GM12878 (cell line): ENCODE data around the gene ULK1. TPM values are rescaled to one million over a fixed set of nuclear protein-coding genes. Genes with fewer than 3 reads are reported as not detected.

Experiments
- ATAC-seq: fragments of 200-7000 bp; cut with Tn5 transposase; 3 replicates; pipeline ENCODE4 v1.9.1; 2020; ENCODE audit warnings: mild to moderate bottlenecking, moderate library complexity
- BruUV-seq: library from RNA; stranded (reverse); fragments of 400-500 nt; replicated peaks from 2 replicates; lab custom pipeline; 2021; lab: Mats Ljungman, UMichigan
- CTCF ChIA-PET: fragments of 300-600 bp; sonication (Branson Sonifier 250); formaldehyde crosslinking; extraction: SDS; loops from one replicate; lab custom pipeline; 2021; ENCODE audit warnings: inconsistent platforms; lab: Yijun Ruan, JAX
- POLR2A ChIA-PET: fragments of 350-600 bp; formaldehyde crosslinking; extraction: SDS; loops from one replicate; lab custom pipeline; 2021; ENCODE audit warnings: inconsistent platforms; lab: Charles Lee
- RAD21 ChIA-PET: fragments of 300-600 bp; sonication (Branson Sonifier 250); formaldehyde crosslinking; loops from one replicate; lab custom pipeline; 2023; ENCODE audit warnings: antibody characterized with exemption; ENCODE audit not compliant: unreplicated experiment; lab: Charles Lee
- SMC1A ChIA-PET: fragments of 300-600 bp; sonication (Branson Sonifier 250); formaldehyde crosslinking; loops from one replicate; lab custom pipeline; 2023; ENCODE audit not compliant: unreplicated experiment, uncharacterized antibody; lab: Charles Lee
- DNase-seq: peaks from one replicate; pipeline ENCODE4 v3.0.0-alpha.2; 2011; ENCODE audit warnings: low read depth, low spot score
- FAIRE-seq: peaks from 3 replicates; lab custom pipeline; 2011; peaks lifted over from hg19 to GRCh38; lab: Jason Lieb, UNC
- H2AFZ ChIP-seq: 2 replicates; pipeline ENCODE4 v1.6.0; 2011; ENCODE audit warnings: low read depth, low read length, control low read depth; ENCODE audit not compliant: control insufficient read depth
- H3K27ac ChIP-seq: 2 replicates; pipeline ENCODE4 v1.5.1; 2011; ENCODE audit warnings: control low read depth; ENCODE audit not compliant: control insufficient read depth, insufficient read depth
- H3K27me3 ChIP-seq, 2 experiments: replicated peaks in 1 of 2; 2 replicates each; pipeline versions ENCODE4 v1.6.0 to v1.6.1; 2011; ENCODE audit warnings: low read length in 1 of 2; ENCODE audit not compliant: control insufficient read depth in 2 of 2, insufficient read depth in 2 of 2
- H3K36me3 ChIP-seq, 2 experiments: 2 replicates each; pipeline ENCODE4 v1.5.1; 2011; ENCODE audit warnings: low read length in 1 of 2; ENCODE audit not compliant: control insufficient read depth in 2 of 2, insufficient read depth in 2 of 2
- H3K4me1 ChIP-seq: 2 replicates; pipeline ENCODE4 v1.6.1; 2011; ENCODE audit warnings: mild to moderate bottlenecking, low read length, moderate library complexity, mixed read lengths; ENCODE audit not compliant: control insufficient read depth, insufficient read depth
- H3K4me2 ChIP-seq: 2 replicates; pipeline ENCODE4 v1.6.0; 2011; ENCODE audit warnings: control low read depth; ENCODE audit not compliant: control insufficient read depth, insufficient read depth
- H3K4me3 ChIP-seq: fragments of 200-600 bp; sonication (generic); 2 replicates; pipeline ENCODE4 v1.5.1; 2016
- H3K79me2 ChIP-seq: 2 replicates; pipeline ENCODE4 v1.6.0; 2011; ENCODE audit warnings: low read length; ENCODE audit not compliant: control insufficient read depth, insufficient read depth
- H3K9ac ChIP-seq: 2 replicates; pipeline ENCODE4 v1.8.0; 2011; ENCODE audit warnings: low read length, control low read depth, mixed read lengths; ENCODE audit not compliant: control insufficient read depth, insufficient read depth
- H3K9me3 ChIP-seq: replicated peaks from 3 replicates; pipeline ENCODE4 v1.5.1; 2011; ENCODE audit warnings: mild to moderate bottlenecking, low read length; ENCODE audit not compliant: control insufficient read depth, insufficient read depth
- H4K20me1 ChIP-seq: 2 replicates; pipeline ENCODE4 v1.6.0; 2011; ENCODE audit not compliant: control insufficient read depth, insufficient read depth
- BRCA1 ChIP-seq: IDR thresholded peaks from 2 replicates; pipeline ENCODE4 v1.6.1; 2011; ENCODE audit warnings: low read depth, low read length, improper control_type of control experiment
- IKZF2 ChIP-seq, 2 experiments: fragments of 450-650 bp; IDR thresholded peaks; 2 replicates each; pipeline ENCODE4 v1.6.1; 2017; ENCODE audit warnings: mild to moderate bottlenecking in 2 of 2, moderate library complexity in 2 of 2
- KDM1A ChIP-seq: fragments of 200-600 bp; sonication (generic); IDR thresholded peaks from 2 replicates; pipeline ENCODE4 v1.6.1; 2016; ENCODE audit warnings: borderline replicate concordance
- NBN ChIP-seq: fragments of 450-650 bp; IDR thresholded peaks from 2 replicates; pipeline ENCODE4 v1.6.1; 2016
- SKIL ChIP-seq: fragments of 450-650 bp; IDR thresholded peaks from 2 replicates; pipeline ENCODE4 v1.6.1; 2017; ENCODE audit warnings: mild to moderate bottlenecking, low read depth, inconsistent platforms; ENCODE audit not compliant: poor library complexity, severe bottlenecking
- STAT3 ChIP-seq: IDR thresholded peaks from 2 replicates; pipeline ENCODE4 v1.6.1; 2011; ENCODE audit warnings: low read depth, low read length, improper control_type of control experiment
- WGBS: methylation state at CpG from one replicate; pipeline ENCODE4 v1.1.6; 2016; ENCODE audit warnings: low lambda C conversion rate; ENCODE audit not compliant: insufficient replicate concordance, insufficient coverage; ENCODE audit errors: missing lambda C conversion rate; 5-methylcytosine and 5-hydroxymethylcytosine counted together
- in situ Hi-C: fragments of 300-500 bp; cut with MboI; formaldehyde crosslinking; loops from 9 replicates; pipeline ENCODE4 v1.14.3; 2018; ENCODE audit warnings: mixed read lengths
- intact Hi-C: fragments of 100-400 bp; cut with micrococcal nuclease; formaldehyde crosslinking; loops from one replicate; pipeline ENCODE4 v1.14.2; 2022; ENCODE audit not compliant: unreplicated experiment
- polyA plus RNA-seq, 11 experiments: library from polyadenylated mRNA; depleted of rRNA in 4 of 11; unstranded in 6 of 11; stranded (reverse) in 5 of 11; fragments of >200 nt; fragmentation: Nextera tagmentation in 4 of 11; fragmentation: Illumina TruSeq in 1 of 11; extraction: Ambion mirVana in 4 of 11; extraction: Trizol in 1 of 11; gene quantifications; 1 replicate in 1 of 11; 2 replicates in 10 of 11; pipeline versions ENCODE4 v1.2.1 to v1.2.3, GENCODE V29; 2011 to 2016; ENCODE audit warnings: inconsistent platforms in 2 of 11, missing spikeins in 2 of 11, low read depth in 1 of 11
- total RNA-seq, 4 experiments: library from RNA; depleted of rRNA in 3 of 4; stranded (reverse); fragments of >200 nt in 3 of 4; fragmentation: Illumina TruSeq in 1 of 4; extraction: Trizol in 1 of 4; gene quantifications; 2 replicates each; pipeline versions ENCODE4 v1.2.1 to v1.2.3, GENCODE V29; 2013 to 2021

ULK1 gene
- total and polyA plus RNA-seq, 10 of the 15 experiments (the other 5 are each of a cell fraction or from before 2014, with no cell fraction given) = 0.13 to 14.1 (median 1.5) TPM

- H3K9me3 ChIP-seq = no peaks in the 10 kb centered on the region
- no peak for ATAC-seq
- DNase-seq = no peak
- ChIA-PET RAD21 (interaction anchor here (0.7 kb wide), 1 partner anchor 76 kb away, joined by 4 read pairs; no protein-coding TSS in a partner anchor), SMC1A (no interaction called here)
- H3K36me3 ChIP-seq = no peaks in the 10 kb centered on the region
- in situ Hi-C loops = no loop called here
- no peaks in the 10 kb centered on the region for H3K79me2 ChIP-seq
- H2AFZ ChIP-seq = no peak overlapping the region
- no peak for FAIRE-seq
- intact Hi-C loops = no loop called here
- WGBS = 71% methylated on average over 34 of the region's 35 CpGs
- H4K20me1 ChIP-seq = no peaks in the 10 kb centered on the region
- H3K27ac ChIP-seq = no peak overlapping the region
- H3K27me3 ChIP-seq = no peaks in the 10 kb centered on the region
- BruUV-seq = no TSS peak
- H3K4me3 ChIP-seq = no peak overlapping the region
- TF ChIP-seq KDM1A = no peak
- TF ChIP-seq, all 136 proteins: peak for 0
- H3K4me1 ChIP-seq = peaks cover 3% of the 10 kb centered on the region; the same call in 1 of the 2 replicates
- H3K4me2 ChIP-seq = no peak overlapping the region
- CTCF ChIA-PET = no interaction called here
- H3K9ac ChIP-seq = no peak overlapping the region
- POLR2A ChIA-PET = no interaction called here
These were observed 40.3 kb upstream of the ULK1 start for GRCh38 chr12:131853832-131854797.

GRCh38 chr12:131854861-131855476 is 39.5 kb upstream of the ULK1 start:
- Histone ChIP-seq H3K79me2 (no peaks in the 10 kb centered on the region), H3K4me1 (peaks cover 3% of the 10 kb centered on the region; the same call in 1 of the 2 replicates), H3K9me3 (no peaks in the 10 kb centered on the region), H3K4me2 (no peak overlapping the region), H3K36me3 (no peaks in the 10 kb centered on the region), H4K20me1 (no peaks in the 10 kb centered on the region), H3K4me3 (no peak overlapping the region), H2AFZ (no peak overlapping the region), H3K27ac (no peak overlapping the region), H3K27me3 (no peaks in the 10 kb centered on the region), H3K9ac (no peak overlapping the region)
- ChIA-PET RAD21 (no interaction called here), POLR2A (no interaction called here), SMC1A (no interaction called here), CTCF (no interaction called here)
- in situ Hi-C loops (no loop called here), intact Hi-C loops (no loop called here)
- ATAC-seq (no peak), DNase-seq (no peak), FAIRE-seq (no peak)
- no TSS peak for BruUV-seq
- TF ChIP-seq NBN (no peak), SKIL (no peak), IKZF2 (IDR thresholded peaks at IDR 0.05) (no peak), STAT3 (no peak), BRCA1 (no peak)
- WGBS = 67% methylated on average over 16 of the region's 16 CpGs
